ENCODE results near the gene SFRP2. TPM values are rescaled to one million over a fixed set of nuclear protein-coding genes. Genes with fewer than 3 reads are reported as not detected.

Gene SFRP2, protein sequence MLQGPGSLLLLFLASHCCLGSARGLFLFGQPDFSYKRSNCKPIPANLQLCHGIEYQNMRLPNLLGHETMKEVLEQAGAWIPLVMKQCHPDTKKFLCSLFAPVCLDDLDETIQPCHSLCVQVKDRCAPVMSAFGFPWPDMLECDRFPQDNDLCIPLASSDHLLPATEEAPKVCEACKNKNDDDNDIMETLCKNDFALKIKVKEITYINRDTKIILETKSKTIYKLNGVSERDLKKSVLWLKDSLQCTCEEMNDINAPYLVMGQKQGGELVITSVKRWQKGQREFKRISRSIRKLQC
- 0.16 TPM in 1 of 2 replicates, not detected in the other for total RNA-seq

GRCh38 chr4:153788413-153789276, at the start of gene SFRP2:
Gene SFRP2 (minus strand): TSS chr4:153789083. CDS start chr4:153788835, 248 bp downstream.

GRCh38 chr4:153759407-153760316, 29.2 kb downstream of the SFRP2 start, which contains the start of gene RNF175:
Gene RNF175 (minus strand): TSS chr4:153760024. CDS start chr4:153759862, 162 bp downstream.

Other genes with a start within 250 kb of the SFRP2 start
- 7.8 and 9.3 TPM in 2 replicates for gene TLR2, start 104.8 kb downstream of the SFRP2 start, total RNA-seq
- gene RNF175, start 29.1 kb downstream of the SFRP2 start, total RNA-seq: 1.5 and 2.7 TPM in 2 replicates